Mesendoderm (in vitro differentiated cells): ENCODE measurements around the gene CFD.

Source experiments
- DNase-seq: peaks from one replicate; pipeline ENCODE4 v3.0.0; 2013
- H2AK5ac ChIP-seq: 2 replicates; pipeline ENCODE4 v1.6.1; 2013; ENCODE audit warnings: low read length, inconsistent platforms
- H2BK120ac ChIP-seq: 2 replicates; pipeline ENCODE4 v1.6.1; 2013; ENCODE audit warnings: low read depth, mild to moderate bottlenecking, low read length, moderate library complexity, mixed read lengths
- H2BK15ac ChIP-seq: replicated peaks from 2 replicates; pipeline ENCODE4 v1.6.1; 2013; ENCODE audit warnings: low read depth, mild to moderate bottlenecking, moderate library complexity
- H2BK5ac ChIP-seq: 2 replicates; pipeline ENCODE4 v1.6.1; 2013; ENCODE audit warnings: low read length, inconsistent platforms
- H3K18ac ChIP-seq: 2 replicates; pipeline ENCODE4 v1.6.1; 2013; ENCODE audit warnings: mild to moderate bottlenecking, low read length, mixed read lengths
- H3K23ac ChIP-seq: one replicate; pipeline ENCODE4 v1.6.1; 2013; ENCODE audit warnings: low read length
- H3K27ac ChIP-seq: 2 replicates; pipeline ENCODE4 v1.5.1; 2013; ENCODE audit warnings: low read depth, mild to moderate bottlenecking, inconsistent platforms, low read length, moderate library complexity
- H3K27me3 ChIP-seq: 2 replicates; pipeline ENCODE4 v1.6.1; 2013; ENCODE audit warnings: low read length, control low read depth, mild to moderate bottlenecking, inconsistent platforms; ENCODE audit not compliant: insufficient read depth, poor library complexity
- H3K36me3 ChIP-seq: 2 replicates; pipeline ENCODE4 v1.6.1; 2013; ENCODE audit warnings: low read length, inconsistent platforms; ENCODE audit not compliant: control insufficient read depth, insufficient read depth
- H3K4ac ChIP-seq: one replicate; pipeline ENCODE4 v1.6.1; 2013; ENCODE audit warnings: low read depth, mild to moderate bottlenecking, low read length, moderate library complexity
- H3K4me1 ChIP-seq: 2 replicates; pipeline ENCODE4 v1.6.1; 2013; ENCODE audit warnings: low read depth, low read length, inconsistent platforms; ENCODE audit not compliant: control insufficient read depth
- H3K4me2 ChIP-seq: 2 replicates; pipeline ENCODE4 v1.6.1; 2013; ENCODE audit warnings: low read length
- H3K4me3 ChIP-seq: 2 replicates; pipeline ENCODE4 v1.5.1; 2013; ENCODE audit warnings: mild to moderate bottlenecking, low read length
- H3K56ac ChIP-seq: one replicate; pipeline ENCODE4 v1.6.1; 2013; ENCODE audit warnings: low read length
- H3K79me1 ChIP-seq: 2 replicates; pipeline ENCODE4 v1.6.1; 2013; ENCODE audit warnings: low read length, inconsistent platforms
- H3K79me2 ChIP-seq: 2 replicates; pipeline ENCODE4 v1.6.1; 2013; ENCODE audit warnings: mild to moderate bottlenecking, low read length; ENCODE audit not compliant: control insufficient read depth, insufficient read depth
- H3K9ac ChIP-seq: 2 replicates; pipeline ENCODE4 v1.6.1; 2013; ENCODE audit warnings: low read length, inconsistent platforms
- H4K5ac ChIP-seq: one replicate; pipeline ENCODE4 v1.6.1; 2013; ENCODE audit warnings: low read length
- H4K8ac ChIP-seq: one replicate; pipeline ENCODE4 v1.6.1; 2013; ENCODE audit warnings: low read depth, mild to moderate bottlenecking, control low read depth, low read length, moderate library complexity
- WGBS: extraction: QIAGEN DNeasy Blood & Tissue Kit; methylation state at CpG from one replicate; pipeline ENCODE4 v1.1.7; 2013; ENCODE audit warnings: low lambda C conversion rate, missing lambda C conversion rate; ENCODE audit not compliant: insufficient coverage; ENCODE audit errors: extremely low coverage; 5-methylcytosine and 5-hydroxymethylcytosine counted together

CFD gene

DNA sequence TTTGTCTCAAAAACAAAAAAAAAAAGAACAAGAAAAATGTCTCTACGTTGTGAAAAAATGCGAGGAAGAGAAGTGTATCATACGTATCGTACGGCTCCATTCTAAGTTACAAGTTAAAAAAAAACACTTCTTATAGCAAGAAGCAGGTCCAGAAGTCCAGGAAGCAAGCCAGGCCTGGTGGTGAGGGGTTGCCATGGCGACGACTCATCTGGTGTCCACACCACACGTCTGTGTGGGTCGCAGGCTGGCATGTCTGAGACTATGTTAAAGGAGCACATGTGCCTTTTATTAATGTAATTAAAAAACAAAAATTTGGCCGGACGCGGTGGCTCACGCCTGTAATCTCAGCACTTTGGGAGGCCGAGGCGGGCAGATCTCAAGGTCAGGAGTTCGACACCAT is 27.6 kb downstream of the CFD start:
- H3K79me1 ChIP-seq, result no peaks in the 10 kb centered on the region
- no peak overlapping the region for H2AK5ac ChIP-seq
- no peak overlapping the region for H4K8ac ChIP-seq
- H3K4me3 ChIP-seq, result no peak overlapping the region
- no peak overlapping the region for H4K5ac ChIP-seq
- peaks cover under 1% of the 10 kb centered on the region for H3K79me2 ChIP-seq
- peaks cover 2% of the 10 kb centered on the region for H3K36me3 ChIP-seq
- no peak overlapping the region for H2BK5ac ChIP-seq
- H3K27ac ChIP-seq, result no peak overlapping the region
- no peak overlapping the region for H3K56ac ChIP-seq
- no peak overlapping the region for H3K23ac ChIP-seq
- WGBS, result no CpG with 5 or more reads among the region's 16 CpGs
- H3K4me2 ChIP-seq, result no peak overlapping the region
- no peaks in the 10 kb centered on the region for H3K4me1 ChIP-seq
- H2BK120ac ChIP-seq, result no peak overlapping the region
- no peaks in the 10 kb centered on the region for H3K27me3 ChIP-seq
- no peak overlapping the region for H2BK15ac ChIP-seq
- DNase-seq, result peak; percentile 65
- H3K4ac ChIP-seq, result no peak overlapping the region
- H3K9ac ChIP-seq, result no peak overlapping the region
- H3K18ac ChIP-seq, result no peak overlapping the region

DNA sequence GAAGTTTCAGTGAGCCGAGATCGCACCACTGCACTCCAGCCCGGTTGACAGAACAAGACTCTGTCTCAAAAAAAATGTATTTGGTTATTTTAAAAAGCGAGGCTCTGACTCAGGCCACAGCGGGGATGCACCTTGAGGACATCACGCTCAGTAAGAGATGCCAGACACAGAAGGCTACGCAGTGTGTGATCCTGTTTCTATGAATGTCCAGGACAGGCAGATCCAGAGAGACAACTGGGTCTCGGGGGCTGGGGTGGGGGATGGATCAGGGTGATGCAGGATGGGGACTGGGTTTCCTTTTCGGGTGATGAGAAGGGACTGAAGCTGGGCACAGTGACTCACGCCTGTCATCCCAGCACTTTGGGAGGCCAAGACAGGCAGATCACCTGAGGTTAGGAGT is 28.1 kb downstream of the CFD start:
- no CpG with 5 or more reads among the region's 10 CpGs for WGBS
- H3K9ac ChIP-seq, result no peak overlapping the region
- H2BK120ac ChIP-seq, result no peak overlapping the region
- no peak overlapping the region for H2BK15ac ChIP-seq
- H3K4me2 ChIP-seq, result no peak overlapping the region
- no peaks in the 10 kb centered on the region for H3K27me3 ChIP-seq
- H3K4ac ChIP-seq, result no peak overlapping the region
- H3K4me1 ChIP-seq, result no peaks in the 10 kb centered on the region
- no peak overlapping the region for H3K23ac ChIP-seq
- H2BK5ac ChIP-seq, result no peak overlapping the region
- no peak overlapping the region for H4K5ac ChIP-seq
- H4K8ac ChIP-seq, result no peak overlapping the region
- peaks cover 2% of the 10 kb centered on the region for H3K36me3 ChIP-seq
- H3K56ac ChIP-seq, result no peak overlapping the region
- no peak overlapping the region for H2AK5ac ChIP-seq
- H3K79me2 ChIP-seq, result peaks cover 3% of the 10 kb centered on the region
- H3K18ac ChIP-seq, result no peak overlapping the region
- no peak overlapping the region for H3K4me3 ChIP-seq
- H3K79me1 ChIP-seq, result no peaks in the 10 kb centered on the region
- DNase-seq, result no peak
- H3K27ac ChIP-seq, result no peak overlapping the region

- Histone ChIP-seq H3K79me2 (peaks cover 3% of the 10 kb centered on the region), H3K4me1 (no peaks in the 10 kb centered on the region), H2BK5ac (no peak overlapping the region), H3K4ac (no peak overlapping the region), H3K4me2 (no peak overlapping the region), H4K8ac (no peak overlapping the region), H3K27ac (no peak overlapping the region), H3K23ac (no peak overlapping the region), H3K4me3 (no peak overlapping the region), H2BK15ac (no peak overlapping the region), H2BK120ac (no peak overlapping the region), H4K5ac (no peak overlapping the region), H3K9ac (no peak overlapping the region), H3K56ac (no peak overlapping the region), H2AK5ac (no peak overlapping the region), H3K18ac (no peak overlapping the region), H3K36me3 (peaks cover 2% of the 10 kb centered on the region), H3K79me1 (no peaks in the 10 kb centered on the region), H3K27me3 (no peaks in the 10 kb centered on the region)
- WGBS, result no CpG with 5 or more reads among the region's 30 CpGs
- DNase-seq, result no peak
These were observed 29.3 kb downstream of the CFD start for GRCh38 chr19:888581-889385.

GRCh38 chr19:889662-890295 is 30.3 kb downstream of the CFD start:
- no peak overlapping the region for H4K8ac ChIP-seq
- H3K23ac ChIP-seq, result no peak overlapping the region
- no peak overlapping the region for H3K9ac ChIP-seq
- H3K4me3 ChIP-seq, result no peak overlapping the region
- H2BK120ac ChIP-seq, result no peak overlapping the region
- DNase-seq, result no peak
- no peak overlapping the region for H3K27ac ChIP-seq
- no peaks in the 10 kb centered on the region for H3K27me3 ChIP-seq
- no peak overlapping the region for H3K18ac ChIP-seq
- no peak overlapping the region for H3K4me2 ChIP-seq
- H3K79me1 ChIP-seq, result no peaks in the 10 kb centered on the region
- no peak overlapping the region for H2BK5ac ChIP-seq
- no peak overlapping the region for H2AK5ac ChIP-seq
- no peaks in the 10 kb centered on the region for H3K4me1 ChIP-seq
- H3K4ac ChIP-seq, result no peak overlapping the region
- no peak overlapping the region for H3K56ac ChIP-seq
- no peak overlapping the region for H2BK15ac ChIP-seq
- no CpG with 5 or more reads among the region's 26 CpGs for WGBS
- H4K5ac ChIP-seq, result no peak overlapping the region
- H3K36me3 ChIP-seq, result peaks cover 2% of the 10 kb centered on the region
- peaks cover 3% of the 10 kb centered on the region for H3K79me2 ChIP-seq

- Histone ChIP-seq H3K23ac (no peak overlapping the region), H3K4me3 (no peak overlapping the region), H3K36me3 (peaks cover 1% of the 10 kb centered on the region), H2AK5ac (no peak overlapping the region), H2BK5ac (no peak overlapping the region), H3K27me3 (no peaks in the 10 kb centered on the region), H3K4me1 (no peaks in the 10 kb centered on the region), H3K79me2 (peaks cover 3% of the 10 kb centered on the region), H3K18ac (no peak overlapping the region), H3K79me1 (no peaks in the 10 kb centered on the region), H2BK15ac (no peak overlapping the region), H4K5ac (no peak overlapping the region), H3K4me2 (no peak overlapping the region), H2BK120ac (no peak overlapping the region), H3K4ac (no peak overlapping the region), H3K9ac (no peak overlapping the region), H3K56ac (no peak overlapping the region), H3K27ac (no peak overlapping the region), H4K8ac (no peak overlapping the region)
- no CpG with 5 or more reads among the region's 18 CpGs for WGBS
- no peak for DNase-seq
These were observed 31.4 kb downstream of the CFD start for GRCh38 chr19:890831-891230.
